GM21367 (cell line): ENCODE results near the gene VHLL.

Experiments
- ATAC-seq: cut with Tn5 transposase; IDR thresholded peaks from one replicate; pipeline ENCODE4 v1.9.1; 2021; ENCODE audit not compliant: unreplicated experiment

VHLL gene

DNA sequence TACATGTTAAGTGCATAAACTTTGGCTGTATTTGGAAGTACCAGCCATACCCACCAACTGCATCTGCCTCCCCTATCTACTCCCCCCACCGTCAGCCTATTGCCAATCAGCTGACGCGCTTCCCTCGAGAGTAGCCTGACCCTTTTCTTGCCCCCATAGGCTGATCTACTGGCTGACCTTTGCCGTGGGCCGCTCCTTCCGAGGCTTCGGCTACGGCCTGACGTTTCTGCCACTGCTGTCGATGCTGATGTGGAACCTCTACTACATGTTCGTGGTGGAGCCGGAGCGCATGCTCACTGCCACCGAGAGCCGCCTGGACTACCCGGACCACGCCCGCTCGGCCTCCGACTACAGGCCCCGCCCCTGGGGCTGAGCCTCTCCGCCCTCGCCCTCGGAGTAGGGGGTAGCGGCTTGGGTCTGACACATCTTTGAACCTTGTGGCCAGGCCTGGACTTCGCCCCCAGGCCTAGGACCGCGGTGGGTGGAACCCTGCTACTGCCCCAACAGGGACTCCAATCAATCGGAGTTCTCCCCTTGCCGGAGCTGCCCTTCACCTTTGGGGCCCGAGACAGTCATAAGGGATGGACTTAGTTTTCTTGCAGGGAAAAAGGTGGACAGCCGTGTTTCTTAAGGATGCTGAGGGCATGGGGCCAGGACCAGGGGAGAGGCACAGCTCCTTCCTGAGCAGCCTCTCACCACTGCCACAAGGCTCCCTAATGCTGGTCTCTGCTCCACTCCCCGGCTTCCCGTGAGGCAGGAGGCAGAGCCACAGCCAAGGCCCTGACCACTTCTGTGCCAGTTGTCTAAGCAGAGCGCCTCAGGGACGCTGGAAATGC, 7.7 kb downstream of the VHLL start:
- no peak for ATAC-seq

DNA sequence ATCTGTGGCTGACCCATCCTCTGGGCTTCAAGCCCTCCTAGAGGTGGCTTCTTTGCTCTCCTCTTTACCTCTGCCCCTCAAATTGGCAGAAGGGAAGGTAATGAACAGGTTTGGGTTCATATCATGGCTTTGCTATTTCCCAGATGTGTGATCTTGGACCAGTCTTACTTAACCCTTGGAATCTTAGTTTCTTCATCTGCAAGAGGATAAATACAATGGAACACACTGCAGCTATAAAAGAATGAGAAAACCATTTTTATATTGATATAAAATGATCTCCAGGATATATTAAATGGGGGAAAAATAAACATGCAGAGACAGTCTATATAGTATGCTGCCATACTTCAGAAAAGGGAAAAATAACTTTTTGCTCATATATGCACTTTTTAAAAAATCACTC, 9.2 kb downstream of the VHLL start:
- no peak for ATAC-seq

- ATAC-seq = no peak
These were observed 13.0 kb downstream of the VHLL start for GRCh38 chr1:156286061-156286460.

DNA sequence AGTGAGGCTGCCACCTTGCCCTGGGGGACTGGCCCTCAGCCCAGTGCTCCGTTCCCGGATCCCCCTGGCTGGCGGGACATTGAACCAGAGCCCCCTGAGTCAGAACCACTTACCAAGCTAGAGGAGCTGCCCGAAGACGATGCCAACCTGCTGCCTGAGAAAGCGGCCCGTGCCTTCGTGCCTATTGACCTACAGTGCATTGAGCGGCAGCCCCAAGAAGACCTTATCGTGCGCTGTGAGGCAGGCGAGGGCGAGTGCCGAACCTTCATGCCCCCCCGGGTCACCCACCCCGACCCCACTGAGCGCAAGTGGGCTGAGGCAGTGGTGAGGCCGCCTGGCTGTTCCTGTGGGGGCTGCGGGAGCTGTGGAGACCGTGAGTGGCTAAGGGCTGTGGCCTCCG, 13.7 kb downstream of the VHLL start:
- ATAC-seq = no peak

- no peak for ATAC-seq
These were observed 14.3 kb downstream of the VHLL start for GRCh38 chr1:156284757-156285156.

DNA sequence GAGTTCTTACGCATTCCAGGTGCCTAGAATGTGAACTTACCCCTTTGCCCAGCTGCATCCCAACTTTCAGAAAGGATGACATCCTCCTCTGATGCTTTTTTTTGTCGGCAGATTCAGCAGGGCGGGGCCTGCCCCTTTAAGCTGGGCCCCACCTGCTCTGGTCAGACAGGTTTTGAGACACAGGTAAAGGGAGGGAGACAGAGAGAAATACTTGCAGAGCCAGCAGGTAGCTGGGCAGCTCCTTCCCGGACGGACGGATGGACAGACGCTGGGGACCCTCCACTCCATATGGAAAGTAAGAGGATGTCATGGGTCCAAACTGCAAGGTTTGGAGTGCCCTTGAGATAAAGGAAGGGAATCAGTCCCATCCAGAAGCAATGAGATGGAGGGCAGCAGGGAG, 15.0 kb downstream of the VHLL start, which contains the start of gene TMEM79:
TMEM79 (plus strand) TSS at position 214 of the 400 bp plus-strand sequence. CDS start 902 bp downstream, outside the sequence.
- ATAC-seq = no peak

DNA sequence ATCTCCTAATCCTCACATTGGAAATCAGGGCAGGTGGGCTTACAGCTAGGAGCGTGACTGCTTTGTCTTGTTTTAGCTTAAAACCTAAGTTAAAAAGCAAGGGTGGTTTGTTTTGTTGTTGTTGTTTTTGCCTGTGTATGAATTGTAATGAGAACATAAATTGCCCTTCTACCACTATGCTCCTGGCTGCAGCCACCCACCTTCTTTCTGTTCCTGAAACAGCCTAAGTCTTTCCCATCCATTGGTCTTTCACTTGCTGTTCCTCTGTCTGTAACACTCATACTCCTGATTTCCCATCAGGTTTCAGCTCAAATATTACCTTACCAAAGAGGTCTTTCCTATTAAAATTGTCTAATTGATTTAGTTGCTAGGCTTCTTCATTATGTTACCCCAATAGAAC, 15.6 kb downstream of the VHLL start:
- no peak for ATAC-seq

DNA sequence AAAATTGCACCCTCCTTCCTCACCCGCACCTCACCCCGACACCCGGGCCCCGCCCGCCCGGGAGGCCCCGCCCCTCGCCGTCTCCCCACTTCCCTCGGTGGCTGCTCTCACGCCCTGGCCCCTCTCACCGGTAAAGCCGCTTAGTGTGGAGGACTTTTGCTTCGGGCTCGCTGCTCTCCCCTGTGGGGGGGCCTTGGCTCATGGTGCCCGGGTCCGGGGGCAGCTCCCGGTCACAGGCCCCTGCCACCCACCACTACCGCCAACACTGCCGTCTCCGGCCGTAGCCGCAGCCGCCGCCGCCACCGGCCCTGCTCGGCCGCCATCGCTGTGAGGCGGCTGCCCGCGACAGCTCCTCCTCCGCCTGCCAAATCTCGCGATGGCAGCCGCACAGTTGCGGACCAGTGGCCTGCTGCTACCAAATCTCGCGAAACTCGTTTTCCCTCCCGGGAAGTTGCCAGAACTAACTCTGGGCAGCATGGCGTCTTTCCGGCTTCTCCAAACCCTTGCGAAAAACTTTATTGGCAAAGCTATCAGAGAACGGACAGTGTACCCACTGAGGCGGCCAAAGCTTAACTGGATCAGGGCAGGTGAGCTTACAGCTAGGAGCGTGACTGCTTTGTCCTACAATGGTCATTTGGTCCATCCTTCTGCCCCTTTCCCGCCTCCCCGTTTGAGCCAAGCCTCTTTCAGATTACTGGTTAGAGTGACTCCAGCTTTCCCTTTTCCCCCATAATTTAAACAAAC, 16.5 kb downstream of the VHLL start, which contains the start of gene SMG5:
SMG5 (minus strand) TSS at position 347 of the 744 bp plus-strand sequence; CDS start at position 202, 145 bp downstream.
- peak; percentile 68 for ATAC-seq

- peak; percentile 4 for ATAC-seq
These were observed 17.2 kb downstream of the VHLL start for GRCh38 chr1:156281693-156282478.

- ATAC-seq = no peak
These were observed 17.8 kb downstream of the VHLL start for GRCh38 chr1:156281281-156281680.

DNA sequence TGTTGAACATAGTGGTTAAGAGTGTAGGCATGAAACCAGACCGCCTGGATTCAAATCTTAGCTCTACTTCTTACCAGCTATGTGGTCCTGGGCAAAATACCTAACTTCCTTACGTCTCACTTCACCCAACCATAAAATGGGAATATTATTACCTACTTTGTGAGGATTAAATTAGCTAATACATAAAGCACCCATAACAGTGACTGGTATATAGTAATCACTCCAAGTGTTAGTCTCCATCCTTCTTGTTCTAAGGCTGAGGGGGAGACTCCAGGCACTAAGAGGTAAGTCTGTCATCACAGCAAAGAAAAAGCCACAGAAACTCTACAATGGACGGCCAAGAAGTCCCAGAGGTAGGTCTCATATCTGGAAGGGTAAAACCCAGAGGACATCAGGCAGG, 19.3 kb downstream of the VHLL start:
- ATAC-seq = no peak

DNA sequence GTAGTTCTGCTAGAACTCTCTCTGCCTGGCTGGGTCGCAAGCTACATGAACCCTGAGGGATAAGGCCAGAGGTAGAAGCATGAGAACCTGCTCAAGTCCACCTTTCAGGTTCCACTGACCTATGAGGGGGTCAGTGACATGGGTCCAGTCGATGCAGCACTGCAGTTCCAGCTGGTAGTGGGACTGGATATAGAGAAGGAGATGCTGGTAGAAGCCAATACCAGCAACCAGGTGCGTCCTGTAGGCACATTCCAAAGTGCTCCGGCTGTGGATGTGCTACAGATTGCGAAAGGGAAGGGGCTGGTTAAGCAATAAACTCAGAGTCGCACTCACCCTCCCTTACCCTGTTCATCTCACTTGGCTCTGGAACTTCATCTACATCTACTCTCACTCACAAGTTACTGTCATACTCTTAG, 22.1 kb downstream of the VHLL start:
- no peak for ATAC-seq

- ATAC-seq = no peak
These were observed 22.6 kb downstream of the VHLL start for GRCh38 chr1:156276532-156276931.

GRCh38 chr1:156270314-156270713, 28.8 kb downstream of the VHLL start:
- no peak for ATAC-seq

- ATAC-seq = no peak
These were observed 30.8 kb downstream of the VHLL start for GRCh38 chr1:156268336-156268735.

- ATAC-seq = no peak
These were observed 33.1 kb downstream of the VHLL start for GRCh38 chr1:156266051-156266450.

GRCh38 chr1:156263288-156263655, 35.8 kb downstream of the VHLL start:
- no peak for ATAC-seq

DNA sequence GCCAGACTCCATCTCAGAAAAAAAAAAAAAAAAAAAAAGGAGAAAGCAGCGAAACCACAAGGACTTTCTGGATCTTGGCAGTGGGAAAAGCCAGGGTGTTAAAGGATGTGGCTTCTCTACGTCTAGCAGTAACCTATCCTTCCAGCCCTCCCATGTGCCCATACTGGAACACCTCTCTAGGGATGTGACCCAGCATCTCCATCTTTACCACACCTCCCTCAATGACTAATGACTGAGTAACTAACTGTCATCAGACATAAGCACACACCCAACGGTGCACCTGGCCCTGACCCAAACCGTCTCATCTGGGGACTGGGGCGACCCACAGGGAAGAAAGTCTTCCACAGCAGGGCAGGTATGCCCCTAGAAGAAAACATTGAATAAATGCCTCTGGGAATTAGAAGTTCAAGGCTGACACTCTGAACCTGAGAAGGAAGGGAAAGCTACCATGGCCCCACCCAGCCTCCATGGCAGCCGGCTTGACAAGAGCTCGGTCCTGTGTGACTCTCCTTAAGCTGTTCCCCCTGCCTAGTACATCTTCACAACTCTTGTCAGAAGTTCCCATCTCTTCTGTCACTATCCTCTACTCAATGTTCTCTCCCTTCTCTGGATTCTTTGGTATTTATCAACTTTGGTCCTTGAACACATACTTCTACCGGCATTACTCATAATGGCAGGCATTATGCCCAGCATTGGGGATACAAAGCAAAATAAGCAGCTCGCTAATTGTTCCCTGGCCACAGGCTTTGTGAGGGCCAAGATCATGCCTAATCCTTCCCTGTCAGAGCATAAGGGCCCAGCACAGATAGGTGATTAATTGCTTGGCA, 36.4 kb downstream of the VHLL start:
- ATAC-seq = no peak

- no peak for ATAC-seq
These were observed 38.2 kb downstream of the VHLL start for GRCh38 chr1:156260896-156261295.

DNA sequence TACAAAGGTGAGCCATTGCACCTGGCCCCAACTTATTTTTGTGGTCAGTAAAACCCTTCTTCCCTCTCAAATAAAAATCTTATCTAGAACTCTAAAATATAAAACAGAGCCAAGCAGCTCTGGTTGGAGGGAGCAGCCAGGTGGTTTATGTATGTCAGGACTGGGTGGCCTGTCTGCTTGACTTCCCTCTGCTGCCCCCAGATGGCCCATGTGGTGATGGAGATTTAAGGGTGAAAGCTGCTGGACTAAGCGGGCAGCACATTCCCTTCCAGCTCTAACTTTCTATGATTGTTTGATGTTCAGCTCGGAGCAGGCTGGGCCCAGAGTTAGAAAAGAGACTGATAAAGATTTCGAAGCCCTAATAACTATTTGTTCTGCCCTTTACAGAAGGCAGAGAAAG, 39.3 kb downstream of the VHLL start:
- no peak for ATAC-seq
